B cell (primary cell): ENCODE results near the gene NEUROD2.

Experiments
- CTCF ChIP-seq: fragments of 200-600 bp; IDR thresholded peaks from one replicate; pipeline ENCODE4 v1.8.0; 2022; ENCODE audit warnings: antibody characterized with exemption, mild to moderate bottlenecking
- EZH2 ChIP-seq: IDR thresholded peaks from 2 replicates; pipeline ENCODE4 v1.6.1; 2012; ENCODE audit warnings: borderline replicate concordance, low read depth, mild to moderate bottlenecking, moderate library complexity, low read length; ENCODE audit not compliant: insufficient read depth, poor library complexity, severe bottlenecking

GRCh38 chr17:39602533-39603303, 5.0 kb downstream of the NEUROD2 start:
- TF ChIP-seq EZH2 (no peak), CTCF (no peak)
